Nephron progenitor cell (in vitro differentiated cells): ENCODE results near the gene MRC1.

Experiments used
- DNase-seq: peaks from one replicate; pipeline ENCODE4 v3.0.0; 2021
- H3K27ac Mint-ChIP-seq: 2 replicates; pipeline ENCODE4 v1.8.0; 2021; ENCODE audit warnings: mild to moderate bottlenecking, moderate library complexity, mixed read lengths
- H3K27me3 Mint-ChIP-seq: 2 replicates; pipeline ENCODE4 v1.8.0; 2021; ENCODE audit warnings: mild to moderate bottlenecking, low read depth, mixed read lengths; ENCODE audit not compliant: poor library complexity
- H3K36me3 Mint-ChIP-seq: 2 replicates; pipeline ENCODE4 v1.8.0; 2021; ENCODE audit warnings: low read depth, mixed read lengths
- H3K4me1 Mint-ChIP-seq: 2 replicates; pipeline ENCODE4 v1.8.0; 2021; ENCODE audit warnings: mixed read lengths
- H3K4me3 Mint-ChIP-seq: 2 replicates; pipeline ENCODE4 v1.8.0; 2021; ENCODE audit warnings: mild to moderate bottlenecking, moderate library complexity, mixed read lengths
- H3K9me3 Mint-ChIP-seq: 2 replicates; pipeline ENCODE4 v1.8.0; 2021; ENCODE audit warnings: mild to moderate bottlenecking, moderate library complexity, mixed read lengths
- TF ChIP-seq, protein P1 (sequence below): fragments of 200-600 bp; sonication (generic); IDR thresholded peaks from 2 replicates; pipeline ENCODE4 v1.5.0; 2021; ENCODE audit warnings: antibody characterized with exemption

MRC1 gene

DNA sequence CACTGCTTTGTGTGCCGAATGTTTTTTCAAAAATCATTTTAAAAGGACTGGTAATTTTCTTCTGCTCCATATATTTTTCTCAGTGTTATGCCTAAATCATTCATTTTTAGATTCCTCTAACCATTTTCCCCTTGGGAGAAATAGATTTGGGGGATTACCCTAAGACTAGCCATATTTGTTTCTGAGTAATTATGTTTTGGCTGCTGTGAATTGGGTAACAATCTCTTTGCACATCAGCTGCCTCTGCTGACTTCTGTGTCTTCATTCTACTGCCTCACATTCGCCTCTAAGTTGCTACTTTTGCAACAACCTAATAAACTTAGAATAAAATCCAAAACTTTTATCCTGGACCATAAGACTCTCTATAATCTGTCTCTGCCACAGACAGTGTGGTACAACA, 18.5 kb upstream of the MRC1 start:
- peaks cover 5% of the 10 kb centered on the region for H3K27me3 Mint-ChIP-seq
- H3K36me3 Mint-ChIP-seq: peaks cover 5% of the 10 kb centered on the region
- H3K27ac Mint-ChIP-seq: no peak overlapping the region
- peaks cover 5% of the 10 kb centered on the region for H3K9me3 Mint-ChIP-seq
- H3K4me1 Mint-ChIP-seq: no peaks in the 10 kb centered on the region
- TF ChIP-seq, protein P1, sequence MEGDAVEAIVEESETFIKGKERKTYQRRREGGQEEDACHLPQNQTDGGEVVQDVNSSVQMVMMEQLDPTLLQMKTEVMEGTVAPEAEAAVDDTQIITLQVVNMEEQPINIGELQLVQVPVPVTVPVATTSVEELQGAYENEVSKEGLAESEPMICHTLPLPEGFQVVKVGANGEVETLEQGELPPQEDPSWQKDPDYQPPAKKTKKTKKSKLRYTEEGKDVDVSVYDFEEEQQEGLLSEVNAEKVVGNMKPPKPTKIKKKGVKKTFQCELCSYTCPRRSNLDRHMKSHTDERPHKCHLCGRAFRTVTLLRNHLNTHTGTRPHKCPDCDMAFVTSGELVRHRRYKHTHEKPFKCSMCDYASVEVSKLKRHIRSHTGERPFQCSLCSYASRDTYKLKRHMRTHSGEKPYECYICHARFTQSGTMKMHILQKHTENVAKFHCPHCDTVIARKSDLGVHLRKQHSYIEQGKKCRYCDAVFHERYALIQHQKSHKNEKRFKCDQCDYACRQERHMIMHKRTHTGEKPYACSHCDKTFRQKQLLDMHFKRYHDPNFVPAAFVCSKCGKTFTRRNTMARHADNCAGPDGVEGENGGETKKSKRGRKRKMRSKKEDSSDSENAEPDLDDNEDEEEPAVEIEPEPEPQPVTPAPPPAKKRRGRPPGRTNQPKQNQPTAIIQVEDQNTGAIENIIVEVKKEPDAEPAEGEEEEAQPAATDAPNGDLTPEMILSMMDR: no peak
- H3K4me3 Mint-ChIP-seq: no peak overlapping the region
- no peak for DNase-seq

DNA sequence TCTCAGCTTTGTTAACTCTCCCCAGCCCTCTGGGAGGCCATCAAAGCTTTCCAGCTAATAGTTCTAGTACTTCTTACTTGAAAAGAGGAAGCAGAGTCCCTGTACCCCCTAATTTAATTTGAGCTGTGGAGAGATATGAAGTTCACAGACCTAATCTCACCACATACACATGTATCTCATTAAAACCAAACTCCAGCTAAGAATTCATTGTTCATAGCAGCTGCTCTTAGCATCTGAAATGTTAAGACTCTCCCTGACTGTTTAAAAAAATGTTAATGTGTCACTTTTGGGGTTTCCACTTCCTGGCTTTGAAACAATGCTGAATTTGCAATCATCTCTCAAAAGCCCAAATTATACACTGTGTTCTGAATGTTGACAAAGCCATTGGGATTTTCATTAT, 16.2 kb upstream of the MRC1 start:
- Mint-ChIP-seq H3K27ac (no peak overlapping the region), H3K36me3 (peaks cover 10% of the 10 kb centered on the region), H3K4me3 (no peak overlapping the region), H3K9me3 (peaks cover 16% of the 10 kb centered on the region), H3K4me1 (no peaks in the 10 kb centered on the region), H3K27me3 (peaks cover 3% of the 10 kb centered on the region)
- TF ChIP-seq, protein P1: no peak
- no peak for DNase-seq

DNA sequence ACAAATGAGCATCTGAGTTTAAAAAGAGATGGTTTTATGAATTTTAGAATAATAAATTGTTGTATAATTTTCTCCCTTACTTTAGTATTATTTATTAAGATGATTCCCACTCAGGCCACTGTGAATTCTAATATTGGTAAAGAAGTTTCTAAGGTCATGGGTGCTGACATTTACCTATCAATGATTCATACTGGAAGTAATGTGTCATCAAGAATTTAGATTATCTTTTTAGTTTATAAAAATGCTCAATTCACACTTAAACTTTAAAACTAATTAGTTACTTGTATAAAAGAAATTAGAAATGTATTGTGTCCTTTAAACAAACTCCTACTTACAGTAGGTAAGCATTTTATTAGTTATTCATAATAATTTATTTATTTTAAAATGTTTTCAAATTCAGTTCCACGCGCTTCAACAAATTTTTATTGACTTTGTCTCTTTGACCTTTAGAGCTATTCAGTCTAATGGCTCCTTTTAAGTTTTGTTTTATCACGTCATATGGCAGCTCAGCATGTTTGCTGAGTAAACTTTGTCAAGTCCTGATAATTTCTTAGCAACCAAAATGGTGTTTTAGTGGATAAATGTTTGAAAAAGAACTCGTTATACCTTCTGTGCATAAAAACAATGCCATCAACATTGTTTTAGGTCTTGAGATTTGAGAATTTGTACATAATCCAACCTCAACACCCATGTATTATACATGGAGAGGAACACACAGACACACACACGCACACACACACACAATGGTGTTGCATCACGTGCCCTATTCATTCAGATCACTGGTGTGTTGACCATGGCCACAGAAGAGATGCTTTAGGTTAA, 15.1 kb upstream of the MRC1 start:
- H3K27ac Mint-ChIP-seq: no peak overlapping the region
- H3K9me3 Mint-ChIP-seq: peaks cover 16% of the 10 kb centered on the region
- H3K36me3 Mint-ChIP-seq: peaks cover 10% of the 10 kb centered on the region
- TF ChIP-seq, protein P1: no peak
- H3K4me3 Mint-ChIP-seq: no peak overlapping the region
- no peak for DNase-seq
- no peaks in the 10 kb centered on the region for H3K4me1 Mint-ChIP-seq
- H3K27me3 Mint-ChIP-seq: peaks cover 3% of the 10 kb centered on the region

DNA sequence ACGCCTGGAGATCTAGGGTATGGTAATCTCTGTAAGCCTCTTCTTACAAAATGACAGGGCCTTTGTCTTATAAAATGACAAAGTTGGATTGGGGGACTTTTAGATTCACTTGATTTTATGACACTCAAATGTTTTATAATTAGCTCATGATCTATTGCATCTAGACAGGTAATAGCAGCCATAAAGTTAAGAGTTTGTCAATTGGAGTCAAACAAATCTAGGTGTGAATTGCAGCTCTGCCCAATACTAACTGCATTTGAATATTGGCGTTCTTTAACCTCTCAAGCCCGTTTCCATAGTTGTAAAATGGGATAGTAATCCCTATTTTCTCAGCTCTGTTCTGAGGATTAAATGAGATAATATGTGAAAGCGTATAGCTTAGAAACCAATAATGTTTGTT, 14.1 kb upstream of the MRC1 start:
- H3K4me1 Mint-ChIP-seq: no peaks in the 10 kb centered on the region
- peaks cover 10% of the 10 kb centered on the region for H3K36me3 Mint-ChIP-seq
- no peak overlapping the region for H3K27ac Mint-ChIP-seq
- H3K27me3 Mint-ChIP-seq: no peaks in the 10 kb centered on the region
- DNase-seq: no peak
- TF ChIP-seq, protein P1: no peak
- peaks cover 16% of the 10 kb centered on the region for H3K9me3 Mint-ChIP-seq
- H3K4me3 Mint-ChIP-seq: no peak overlapping the region

DNA sequence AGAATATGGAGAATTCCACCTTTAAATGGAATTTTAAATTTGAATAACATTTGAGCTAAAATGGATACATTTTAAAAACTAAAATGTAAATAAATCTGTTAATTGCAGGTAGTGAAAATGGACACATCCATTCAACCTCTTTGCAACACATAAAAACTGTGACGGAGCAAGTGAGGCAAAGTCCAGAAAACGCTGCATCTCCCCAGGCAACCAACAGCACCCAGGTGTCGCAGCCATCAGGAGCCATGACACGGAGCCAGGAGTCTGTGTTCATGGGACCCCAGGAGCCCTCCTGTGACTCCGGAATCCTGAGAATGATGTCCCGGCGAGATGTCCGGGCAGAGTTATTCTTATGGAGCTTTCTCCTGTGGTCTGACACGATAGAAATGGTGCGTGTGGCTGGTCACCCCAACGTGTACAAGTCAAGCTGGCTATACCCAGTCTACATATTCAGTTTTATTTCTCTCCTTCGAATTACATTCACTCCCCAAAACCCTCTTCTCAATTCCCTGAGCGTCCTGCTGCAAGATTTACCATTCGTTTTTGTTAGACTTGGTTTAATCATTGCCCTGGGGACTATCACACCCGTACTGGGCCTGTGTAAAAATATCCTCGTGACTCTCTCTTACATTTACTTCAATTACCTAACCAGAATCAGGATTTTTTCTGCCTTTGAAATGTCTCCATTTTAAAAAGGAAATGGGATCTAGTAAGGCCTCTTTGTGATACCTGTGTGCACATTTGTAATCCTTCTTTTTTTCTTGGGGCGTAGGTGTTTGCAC, 13.1 kb upstream of the MRC1 start:
- Mint-ChIP-seq H3K36me3 (peaks cover 10% of the 10 kb centered on the region), H3K27ac (peak overlapping the region; percentile 31), H3K9me3 (peaks cover 16% of the 10 kb centered on the region), H3K27me3 (no peaks in the 10 kb centered on the region), H3K4me3 (no peak overlapping the region), H3K4me1 (no peaks in the 10 kb centered on the region)
- no peak for DNase-seq
- TF ChIP-seq, protein P1: no peak
